Hepatocyte (in vitro differentiated cells): Measurements from ENCODE around the gene PSMB3. TPM values are rescaled to one million over a fixed set of nuclear protein-coding genes. Genes with fewer than 3 reads are reported as not detected.
A peak's percentile ranks its signal among the peaks of the same experiment; 100 is the strongest.

Source experiments
- DNase-seq: peaks from one replicate; pipeline ENCODE4 v3.0.0-alpha.2; 2016; ENCODE audit warnings: low spot score
- H2AFZ ChIP-seq: fragments of 200-600 bp; sonication (generic); 2 replicates; pipeline ENCODE4 v1.6.0; 2016; ENCODE audit warnings: antibody characterized with exemption, mild to moderate bottlenecking
- H3K27ac ChIP-seq: fragments of 200-600 bp; sonication (generic); 2 replicates; pipeline ENCODE4 v1.5.1; 2016; ENCODE audit warnings: mild to moderate bottlenecking
- H3K27me3 ChIP-seq: fragments of 200-600 bp; sonication (generic); 2 replicates; pipeline ENCODE4 v1.6.1; 2016
- H3K36me3 ChIP-seq: fragments of 200-600 bp; sonication (generic); replicated peaks from 2 replicates; pipeline ENCODE4 v1.5.1; 2016; ENCODE audit warnings: low read depth; ENCODE audit not compliant: insufficient read depth
- H3K4me1 ChIP-seq: fragments of 200-600 bp; sonication (generic); 2 replicates; pipeline ENCODE4 v1.5.1; 2016; ENCODE audit warnings: mild to moderate bottlenecking, moderate library complexity; ENCODE audit not compliant: insufficient read depth
- H3K4me2 ChIP-seq: fragments of 200-600 bp; sonication (generic); 2 replicates; pipeline ENCODE4 v1.6.0; 2016
- H3K4me3 ChIP-seq: fragments of 200-600 bp; sonication (generic); 2 replicates; pipeline ENCODE4 v1.5.1; 2016; ENCODE audit warnings: mild to moderate bottlenecking
- H3K79me2 ChIP-seq: fragments of 200-600 bp; sonication (generic); 2 replicates; pipeline ENCODE4 v1.6.0; 2017; ENCODE audit warnings: mild to moderate bottlenecking
- H3K9me2 ChIP-seq: fragments of 200-600 bp; sonication (generic); replicated peaks from 2 replicates; pipeline ENCODE4 v1.6.0; 2017; ENCODE audit warnings: mild to moderate bottlenecking; ENCODE audit not compliant: insufficient read depth
- H3K9me3 ChIP-seq: fragments of 200-600 bp; sonication (generic); 2 replicates; pipeline ENCODE4 v1.5.1; 2016; ENCODE audit warnings: low read depth, mild to moderate bottlenecking
- H4K20me1 ChIP-seq: fragments of 200-600 bp; sonication (generic); 2 replicates; pipeline ENCODE4 v1.6.0; 2016; ENCODE audit warnings: mild to moderate bottlenecking; ENCODE audit not compliant: insufficient read depth, poor library complexity, severe bottlenecking
- CTCF ChIP-seq: fragments of 200-600 bp; sonication (generic); IDR thresholded peaks from 2 replicates; pipeline ENCODE4 v1.5.1; 2016; ENCODE audit warnings: antibody characterized with exemption, mild to moderate bottlenecking; ENCODE audit not compliant: poor library complexity
- EZH2 ChIP-seq: fragments of 200-600 bp; sonication (generic); IDR thresholded peaks from 2 replicates; pipeline ENCODE4 v1.6.1; 2016; ENCODE audit warnings: antibody characterized with exemption, mild to moderate bottlenecking, borderline replicate concordance
- EZH2phosphoT487 ChIP-seq: fragments of 200-600 bp; sonication (generic); IDR thresholded peaks from one replicate; pipeline ENCODE4 v1.6.1; 2018; ENCODE audit warnings: antibody characterized with exemption, mild to moderate bottlenecking, low read depth, moderate library complexity; ENCODE audit not compliant: unreplicated experiment, severe bottlenecking
- WGBS: methylation state at CpG from one replicate; pipeline ENCODE4 v1.1.6; 2016; ENCODE audit warnings: low lambda C conversion rate; ENCODE audit errors: missing lambda C conversion rate; 5-methylcytosine and 5-hydroxymethylcytosine counted together
- polyA plus RNA-seq: library from polyadenylated mRNA; unstranded; fragments of >200 nt; fragmentation: Nextera tagmentation; extraction: Ambion mirVana; gene quantifications from 2 replicates; pipeline ENCODE4 v1.2.1, GENCODE V29; 2016
- total RNA-seq: library from RNA; depleted of rRNA; stranded (reverse); fragments of >200 nt; gene quantifications from 2 replicates; pipeline ENCODE4 v1.2.3, GENCODE V29; 2014

The PSMB3 gene
- total and polyA plus RNA-seq, 2 experiments from 2014 or later = 127 to 275 TPM

GRCh38 chr17:38751144-38751807 is 1.3 kb upstream of the PSMB3 start:
- TF ChIP-seq EZH2phosphoT487 (no peak), CTCF (no peak), EZH2 (no peak)
- Histone ChIP-seq H3K9me3 (no peaks in the 10 kb centered on the region), H2AFZ (peak overlapping the region; percentile 66), H3K4me2 (peak overlapping the region; percentile 99), H3K4me1 (peaks cover 31% of the 10 kb centered on the region), H4K20me1 (peaks cover 5% of the 10 kb centered on the region), H3K79me2 (peaks cover 43% of the 10 kb centered on the region), H3K27ac (peak overlapping the region; percentile 48), H3K4me3 (peak overlapping the region; percentile 39), H3K36me3 (no peaks in the 10 kb centered on the region), H3K9me2 (no peaks in the 10 kb centered on the region), H3K27me3 (no peaks in the 10 kb centered on the region)
- peak; percentile 26 for DNase-seq
- WGBS = 3% methylated on average over 10 of the region's 10 CpGs

- Histone ChIP-seq H3K4me3 (peak overlapping the region; percentile 39), H3K79me2 (peaks cover 37% of the 10 kb centered on the region), H3K27me3 (no peaks in the 10 kb centered on the region), H3K9me2 (no peaks in the 10 kb centered on the region), H3K4me1 (peaks cover 26% of the 10 kb centered on the region), H3K27ac (peak overlapping the region; percentile 82), H4K20me1 (no peaks in the 10 kb centered on the region), H2AFZ (peak overlapping the region; percentile 76), H3K9me3 (no peaks in the 10 kb centered on the region), H3K4me2 (peak overlapping the region; percentile 99), H3K36me3 (no peaks in the 10 kb centered on the region)
- peak; percentile 94 for DNase-seq
- WGBS = 1% methylated on average over 44 of the region's 44 CpGs
- TF ChIP-seq EZH2 (no peak), EZH2phosphoT487 (no peak), CTCF (no peak)
These were observed 683 bp upstream of the PSMB3 start for GRCh38 chr17:38751808-38752307.

GRCh38 chr17:38753071-38753506 is 548 bp downstream of the PSMB3 start:
- peak overlapping the region; percentile 30 for H2AFZ ChIP-seq

More at GRCh38 chr17:38753071-38753506, 548 bp downstream of the PSMB3 start:
- Histone ChIP-seq H3K4me2 (peak overlapping the region; percentile 92), H4K20me1 (no peaks in the 10 kb centered on the region), H3K4me3 (peak overlapping the region; percentile 43), H3K36me3 (no peaks in the 10 kb centered on the region), H3K9me3 (no peaks in the 10 kb centered on the region), H3K4me1 (peaks cover 26% of the 10 kb centered on the region), H3K27me3 (no peaks in the 10 kb centered on the region), H3K27ac (peak overlapping the region; percentile 72), H3K79me2 (peaks cover 28% of the 10 kb centered on the region), H3K9me2 (no peaks in the 10 kb centered on the region)
- DNase-seq = peak; percentile 23
- WGBS = 18% methylated on average over 22 of the region's 22 CpGs
- TF ChIP-seq CTCF (no peak), EZH2 (no peak), EZH2phosphoT487 (no peak)
